ENCODE data around the gene NUP62. TPM values are rescaled to one million over a fixed set of nuclear protein-coding genes. Genes with fewer than 3 reads are reported as not detected.

NUP62 gene
- total and polyA plus RNA-seq, 2 experiments from 2014 or later: 55.5 to 99.4 TPM

DNA sequence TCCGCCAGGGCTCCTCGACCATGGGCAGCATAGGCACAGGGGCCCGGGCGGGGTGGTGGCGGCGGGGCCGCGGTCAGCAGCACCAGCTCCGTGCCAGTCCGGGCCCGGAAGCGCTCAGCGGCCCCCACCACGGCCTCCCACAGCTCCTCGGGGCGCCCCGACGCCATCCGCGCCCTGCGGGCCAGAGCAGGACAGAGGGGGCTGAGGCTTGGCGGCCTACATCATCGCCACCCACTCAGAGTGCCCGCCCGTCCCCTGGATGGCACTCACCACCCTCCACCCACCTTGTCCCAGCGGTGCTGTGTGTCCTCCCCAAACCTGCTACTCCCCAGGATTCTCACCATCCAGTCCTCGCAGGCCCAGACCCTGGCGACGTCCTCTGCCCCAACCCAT, 56.2 kb downstream of the NUP62 start:
- Mint-ChIP-seq H3K36me3 (ENCODE audit: low read depth) (peaks cover 16% of the 10 kb centered on the region; the same call in 2 of the 3 replicates), H3K27ac (no peak overlapping the region), H3K27me3 (ENCODE audit: insufficient read depth, low read depth, poor library complexity) (peaks cover 18% of the 10 kb centered on the region), H3K4me3 (no peak overlapping the region), H3K9me3 (peaks cover 5% of the 10 kb centered on the region; the same call in 2 of the 3 replicates), H3K4me1 (peaks cover 22% of the 10 kb centered on the region)
- no peaks in the 10 kb centered on the region for H3K27me3 ChIP-seq (ENCODE audit: insufficient read depth)
- H2AFZ ChIP-seq: no peak overlapping the region
- H3K36me3 ChIP-seq (ENCODE audit: insufficient read depth): no peaks in the 10 kb centered on the region
- H3K27ac ChIP-seq (ENCODE audit: low read depth): no peak overlapping the region
- no peak overlapping the region for H3K4me3 ChIP-seq
- peaks cover 13% of the 10 kb centered on the region; the same call in 1 of the 2 replicates for H3K4me1 ChIP-seq (ENCODE audit: insufficient read depth)
- no peak for ATAC-seq
- no peaks in the 10 kb centered on the region for H3K9me2 ChIP-seq (ENCODE audit: insufficient read depth)
- peaks cover 15% of the 10 kb centered on the region; the same call in 1 of the 2 replicates for H3F3A ChIP-seq (replicated peaks; ENCODE audit: low read depth)
- no peak overlapping the region for H3K4me2 ChIP-seq
- no peaks in the 10 kb centered on the region; the same call in 1 of the 2 replicates for H4K20me1 ChIP-seq (replicated peaks; ENCODE audit: insufficient read depth)
- TF ChIP-seq JUNB (IDR thresholded peaks at IDR 0.05; ENCODE audit: unreplicated experiment) (no peak), NANOG (IDR thresholded peaks at IDR 0.05; ENCODE audit: borderline replicate concordance) (no peak), STAT1 (IDR thresholded peaks at IDR 0.05; ENCODE audit: unreplicated experiment) (no peak), ZNF331 (CRISPR knock-in tag; IDR thresholded peaks at IDR 0.05; ENCODE audit: low read depth) (no peak), EZH2phosphoT487 (IDR thresholded peaks at IDR 0.05; ENCODE audit: unreplicated experiment) (no peak)
- TF ChIP-seq, protein P1, sequence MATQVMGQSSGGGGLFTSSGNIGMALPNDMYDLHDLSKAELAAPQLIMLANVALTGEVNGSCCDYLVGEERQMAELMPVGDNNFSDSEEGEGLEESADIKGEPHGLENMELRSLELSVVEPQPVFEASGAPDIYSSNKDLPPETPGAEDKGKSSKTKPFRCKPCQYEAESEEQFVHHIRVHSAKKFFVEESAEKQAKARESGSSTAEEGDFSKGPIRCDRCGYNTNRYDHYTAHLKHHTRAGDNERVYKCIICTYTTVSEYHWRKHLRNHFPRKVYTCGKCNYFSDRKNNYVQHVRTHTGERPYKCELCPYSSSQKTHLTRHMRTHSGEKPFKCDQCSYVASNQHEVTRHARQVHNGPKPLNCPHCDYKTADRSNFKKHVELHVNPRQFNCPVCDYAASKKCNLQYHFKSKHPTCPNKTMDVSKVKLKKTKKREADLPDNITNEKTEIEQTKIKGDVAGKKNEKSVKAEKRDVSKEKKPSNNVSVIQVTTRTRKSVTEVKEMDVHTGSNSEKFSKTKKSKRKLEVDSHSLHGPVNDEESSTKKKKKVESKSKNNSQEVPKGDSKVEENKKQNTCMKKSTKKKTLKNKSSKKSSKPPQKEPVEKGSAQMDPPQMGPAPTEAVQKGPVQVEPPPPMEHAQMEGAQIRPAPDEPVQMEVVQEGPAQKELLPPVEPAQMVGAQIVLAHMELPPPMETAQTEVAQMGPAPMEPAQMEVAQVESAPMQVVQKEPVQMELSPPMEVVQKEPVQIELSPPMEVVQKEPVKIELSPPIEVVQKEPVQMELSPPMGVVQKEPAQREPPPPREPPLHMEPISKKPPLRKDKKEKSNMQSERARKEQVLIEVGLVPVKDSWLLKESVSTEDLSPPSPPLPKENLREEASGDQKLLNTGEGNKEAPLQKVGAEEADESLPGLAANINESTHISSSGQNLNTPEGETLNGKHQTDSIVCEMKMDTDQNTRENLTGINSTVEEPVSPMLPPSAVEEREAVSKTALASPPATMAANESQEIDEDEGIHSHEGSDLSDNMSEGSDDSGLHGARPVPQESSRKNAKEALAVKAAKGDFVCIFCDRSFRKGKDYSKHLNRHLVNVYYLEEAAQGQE (IDR thresholded peaks at IDR 0.05; ENCODE audit: unreplicated experiment): no peak
- TF ChIP-seq, protein P2, sequence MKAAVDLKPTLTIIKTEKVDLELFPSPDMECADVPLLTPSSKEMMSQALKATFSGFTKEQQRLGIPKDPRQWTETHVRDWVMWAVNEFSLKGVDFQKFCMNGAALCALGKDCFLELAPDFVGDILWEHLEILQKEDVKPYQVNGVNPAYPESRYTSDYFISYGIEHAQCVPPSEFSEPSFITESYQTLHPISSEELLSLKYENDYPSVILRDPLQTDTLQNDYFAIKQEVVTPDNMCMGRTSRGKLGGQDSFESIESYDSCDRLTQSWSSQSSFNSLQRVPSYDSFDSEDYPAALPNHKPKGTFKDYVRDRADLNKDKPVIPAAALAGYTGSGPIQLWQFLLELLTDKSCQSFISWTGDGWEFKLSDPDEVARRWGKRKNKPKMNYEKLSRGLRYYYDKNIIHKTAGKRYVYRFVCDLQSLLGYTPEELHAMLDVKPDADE (IDR thresholded peaks at IDR 0.05): no peak
- TF ChIP-seq, protein P3, sequence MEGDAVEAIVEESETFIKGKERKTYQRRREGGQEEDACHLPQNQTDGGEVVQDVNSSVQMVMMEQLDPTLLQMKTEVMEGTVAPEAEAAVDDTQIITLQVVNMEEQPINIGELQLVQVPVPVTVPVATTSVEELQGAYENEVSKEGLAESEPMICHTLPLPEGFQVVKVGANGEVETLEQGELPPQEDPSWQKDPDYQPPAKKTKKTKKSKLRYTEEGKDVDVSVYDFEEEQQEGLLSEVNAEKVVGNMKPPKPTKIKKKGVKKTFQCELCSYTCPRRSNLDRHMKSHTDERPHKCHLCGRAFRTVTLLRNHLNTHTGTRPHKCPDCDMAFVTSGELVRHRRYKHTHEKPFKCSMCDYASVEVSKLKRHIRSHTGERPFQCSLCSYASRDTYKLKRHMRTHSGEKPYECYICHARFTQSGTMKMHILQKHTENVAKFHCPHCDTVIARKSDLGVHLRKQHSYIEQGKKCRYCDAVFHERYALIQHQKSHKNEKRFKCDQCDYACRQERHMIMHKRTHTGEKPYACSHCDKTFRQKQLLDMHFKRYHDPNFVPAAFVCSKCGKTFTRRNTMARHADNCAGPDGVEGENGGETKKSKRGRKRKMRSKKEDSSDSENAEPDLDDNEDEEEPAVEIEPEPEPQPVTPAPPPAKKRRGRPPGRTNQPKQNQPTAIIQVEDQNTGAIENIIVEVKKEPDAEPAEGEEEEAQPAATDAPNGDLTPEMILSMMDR (conservative IDR thresholded peaks at IDR 0.05; ENCODE audit: low read depth in 2 of 2): no peak
- H3K79me2 ChIP-seq (replicated peaks; ENCODE audit: insufficient read depth): peaks cover 19% of the 10 kb centered on the region
- DNase-seq (ENCODE audit: low spot score): no peak
